DMS79 treated with DMSO at 0.1 percent for 48 hours (cell line): Measurements from ENCODE around the gene COL1A1.
A peak's percentile ranks its signal among the peaks of the same experiment; 100 is the strongest.

ENCODE experiments used
- DNase-seq: peaks from one replicate; lab custom pipeline; 2025; lab: John Stamatoyannopoulos, UW

The COL1A1 gene

DNA sequence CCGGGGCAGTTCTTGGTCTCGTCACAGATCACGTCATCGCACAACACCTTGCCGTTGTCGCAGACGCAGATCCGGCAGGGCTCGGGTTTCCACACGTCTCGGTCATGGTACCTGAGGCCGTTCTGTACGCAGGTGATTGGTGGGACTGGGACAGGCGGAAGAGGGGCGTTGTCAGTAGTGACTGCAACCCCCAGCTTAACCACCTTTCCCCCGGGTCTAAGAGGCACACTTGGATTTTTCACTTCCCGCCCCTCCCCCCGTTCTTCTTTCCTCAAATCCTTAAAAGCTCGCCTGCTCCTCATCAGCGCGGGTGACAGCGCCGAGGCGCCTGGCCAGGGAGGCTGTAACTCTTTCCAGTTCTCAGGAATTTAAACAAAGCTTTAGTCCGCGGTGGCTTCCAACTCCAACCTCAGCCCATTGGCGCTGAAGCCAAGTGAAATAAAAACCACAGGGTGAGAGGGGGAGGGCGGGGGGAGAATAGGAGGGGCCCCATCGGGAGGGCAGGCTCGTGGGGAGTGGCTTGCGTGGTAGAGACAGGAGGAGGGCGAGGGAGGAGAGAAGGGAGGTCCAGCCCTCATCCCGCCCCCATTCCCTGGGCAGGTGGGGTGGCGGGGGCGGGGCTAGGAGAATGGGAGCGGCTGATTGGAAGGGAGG is 1.5 kb downstream of the COL1A1 start:
- peak; percentile 62 for DNase-seq

DNA sequence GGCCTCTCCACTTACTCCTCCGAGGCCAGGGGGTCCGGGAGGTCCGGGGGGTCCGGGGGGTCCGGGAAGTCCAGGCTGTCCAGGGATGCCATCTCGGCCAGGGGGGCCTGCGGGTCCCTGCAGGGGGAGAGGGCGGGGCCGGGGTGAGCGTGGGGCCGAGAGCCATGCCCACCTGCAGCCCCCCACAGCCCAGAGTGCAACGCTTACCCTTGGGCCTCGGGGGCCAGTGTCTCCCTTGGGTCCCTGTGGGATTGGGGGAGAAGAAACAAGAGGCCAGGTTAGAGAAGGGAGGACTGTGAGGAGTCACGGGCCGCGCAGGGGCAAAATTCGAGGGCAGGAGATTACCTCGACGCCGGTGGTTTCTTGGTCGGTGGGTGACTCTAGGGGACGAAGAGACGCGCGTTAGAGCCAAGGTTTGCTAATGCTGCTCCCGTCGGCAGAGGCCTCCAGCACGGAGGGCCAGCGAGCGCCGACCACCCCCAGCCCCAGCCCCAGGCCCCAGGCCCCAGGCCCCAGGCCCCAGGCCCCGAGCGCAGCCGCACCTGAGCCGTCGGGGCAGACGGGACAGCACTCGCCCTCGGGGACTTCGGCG is 2.1 kb downstream of the COL1A1 start:
- no peak for DNase-seq

DNA sequence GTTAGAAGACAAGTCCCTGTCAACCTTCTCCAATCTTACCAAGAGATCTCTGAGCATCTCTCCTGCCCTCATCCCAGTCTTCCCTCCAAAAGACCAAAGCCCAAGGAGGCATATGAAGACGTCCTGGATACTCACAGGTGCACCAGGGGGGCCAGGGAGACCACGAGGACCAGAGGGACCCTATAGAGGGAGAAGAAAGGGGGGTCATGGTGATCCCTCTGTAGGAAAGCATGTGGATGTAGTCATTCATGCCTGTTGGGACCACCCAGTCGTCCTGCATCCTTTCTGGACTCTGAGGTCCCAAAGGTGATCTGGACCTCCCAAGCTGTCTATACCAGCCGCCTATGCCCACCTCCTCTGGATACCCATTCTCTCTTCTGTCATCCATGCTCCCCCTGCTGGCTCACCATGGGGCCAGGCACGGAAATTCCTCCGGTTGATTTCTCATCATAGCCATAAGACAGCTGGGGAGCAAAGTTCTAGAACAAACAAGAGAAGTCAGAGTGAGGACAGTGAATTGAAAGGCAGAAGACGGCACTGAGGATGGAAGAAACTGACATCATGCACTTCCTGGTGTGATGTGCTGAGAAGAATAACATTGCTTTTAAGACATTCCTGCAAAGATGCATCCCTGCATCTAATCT is 3.3 kb downstream of the COL1A1 start:
- DNase-seq = no peak

DNA sequence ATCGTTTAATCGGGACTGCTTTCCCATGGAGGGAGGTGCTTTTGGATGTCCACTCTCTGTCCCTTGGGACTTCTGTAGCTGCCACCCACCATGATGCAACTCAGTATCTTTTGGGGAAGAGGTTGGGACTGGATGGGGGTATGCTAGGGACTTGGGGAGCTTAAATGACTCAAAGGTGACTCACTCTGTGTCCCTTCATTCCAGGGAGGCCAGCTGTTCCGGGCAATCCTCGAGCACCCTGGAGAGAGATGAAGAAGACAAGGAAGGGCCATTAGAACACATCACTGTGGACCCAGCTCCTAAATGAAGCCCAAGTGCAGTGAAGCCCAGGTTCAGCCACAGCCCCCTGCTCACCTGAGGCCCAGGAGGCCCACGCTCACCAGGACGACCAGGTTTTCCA is 4.6 kb downstream of the COL1A1 start:
- no peak for DNase-seq

DNA sequence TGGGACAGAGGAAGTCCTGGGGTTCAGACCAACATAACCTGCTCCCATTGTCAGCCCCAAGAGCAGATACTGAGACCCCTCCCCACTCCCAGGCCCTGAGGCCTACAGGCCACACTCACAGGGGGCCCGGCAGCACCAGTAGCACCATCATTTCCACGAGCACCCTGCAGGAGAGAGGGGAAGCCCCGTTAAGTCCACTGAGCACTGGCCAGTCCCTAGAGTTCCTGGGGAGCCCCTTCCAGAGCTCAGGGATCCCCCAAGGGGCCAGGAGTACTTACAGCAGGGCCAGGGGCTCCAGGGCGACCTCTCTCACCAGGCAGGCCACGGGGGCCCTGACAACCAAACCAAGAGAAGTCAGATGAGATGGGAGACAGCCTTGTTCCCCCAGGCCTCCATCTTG is 5.4 kb downstream of the COL1A1 start:
- DNase-seq = no peak

DNA sequence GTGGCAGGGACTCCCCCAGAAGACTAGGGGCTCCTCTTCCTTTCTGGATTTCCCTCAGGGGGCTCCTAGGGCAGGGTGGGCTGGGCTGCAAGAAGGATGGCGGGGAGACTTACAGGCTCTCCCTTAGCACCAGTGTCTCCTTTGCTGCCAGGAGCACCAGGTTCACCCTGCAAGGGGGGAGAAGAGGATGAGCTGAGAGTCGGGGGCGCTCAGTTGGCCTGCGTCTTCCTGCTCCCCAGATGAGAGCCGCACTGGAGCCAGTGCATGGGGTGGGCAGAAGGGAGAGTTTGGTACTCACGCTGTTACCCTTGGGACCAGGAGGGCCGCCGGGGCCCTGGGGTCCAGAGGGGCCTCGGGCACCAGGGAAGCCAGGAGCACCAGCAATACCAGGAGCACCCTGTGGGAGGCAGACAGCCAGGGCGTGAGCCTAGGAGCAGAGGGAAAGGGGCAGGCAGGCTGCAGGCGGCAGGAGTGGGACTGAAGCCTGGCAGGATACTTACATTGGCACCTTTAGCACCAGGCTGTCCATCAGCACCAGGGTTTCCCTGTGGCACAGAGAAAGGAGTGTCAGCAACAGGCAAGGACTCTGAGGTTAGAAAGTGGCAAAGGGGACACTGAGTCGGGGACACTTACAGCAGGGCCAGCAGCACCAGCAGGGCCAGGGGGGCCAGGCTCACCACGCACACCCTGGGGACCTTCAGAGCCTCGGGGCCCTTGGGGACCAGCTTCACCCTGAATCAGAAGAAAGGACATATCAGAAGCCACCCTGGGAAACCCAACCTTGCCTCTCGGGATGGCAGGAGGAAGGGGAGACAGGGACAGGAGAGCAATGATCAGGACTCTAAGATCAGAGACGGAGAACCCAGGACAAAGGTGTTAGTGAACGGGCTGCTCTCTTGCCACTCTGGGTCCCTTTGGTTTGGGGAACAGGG is 6.2 kb downstream of the COL1A1 start:
- DNase-seq = no peak

DNA sequence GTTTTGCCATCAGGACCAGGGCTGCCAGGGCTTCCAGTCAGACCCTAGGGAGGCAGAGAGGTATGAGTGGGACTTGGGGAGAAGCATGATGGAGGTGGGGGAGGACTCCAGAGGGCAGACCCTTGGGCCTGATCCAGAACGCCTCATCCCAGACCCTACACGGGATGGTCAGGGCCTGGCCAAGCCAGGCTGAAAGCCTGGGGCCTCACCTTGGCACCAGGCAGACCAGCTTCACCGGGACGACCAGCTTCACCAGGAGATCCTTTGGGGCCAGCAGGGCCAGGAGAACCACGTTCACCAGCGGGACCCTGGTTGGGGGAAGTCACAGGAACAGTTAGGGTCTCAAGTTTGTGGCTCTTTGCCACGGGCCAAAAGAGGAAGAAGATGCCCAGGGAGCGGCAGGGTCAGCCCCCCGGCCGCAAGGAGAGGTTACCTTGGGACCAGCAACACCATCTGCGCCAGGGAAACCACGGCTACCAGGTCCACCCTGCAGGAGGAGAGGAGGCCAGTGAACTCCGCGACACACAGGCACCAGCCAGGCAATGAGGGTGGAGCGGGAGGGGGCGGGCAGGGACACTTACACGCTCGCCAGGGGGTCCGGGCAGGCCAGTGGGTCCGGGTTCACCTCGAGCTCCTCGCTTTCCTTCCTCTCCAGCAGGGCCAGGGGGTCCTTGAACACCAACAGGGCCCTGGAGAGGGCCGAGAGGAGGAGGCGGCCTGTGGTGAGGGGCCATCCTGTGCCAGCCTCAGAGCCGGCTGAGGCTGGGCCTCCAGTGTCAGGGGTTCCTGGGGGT is 7.1 kb downstream of the COL1A1 start:
- DNase-seq = no peak

DNA sequence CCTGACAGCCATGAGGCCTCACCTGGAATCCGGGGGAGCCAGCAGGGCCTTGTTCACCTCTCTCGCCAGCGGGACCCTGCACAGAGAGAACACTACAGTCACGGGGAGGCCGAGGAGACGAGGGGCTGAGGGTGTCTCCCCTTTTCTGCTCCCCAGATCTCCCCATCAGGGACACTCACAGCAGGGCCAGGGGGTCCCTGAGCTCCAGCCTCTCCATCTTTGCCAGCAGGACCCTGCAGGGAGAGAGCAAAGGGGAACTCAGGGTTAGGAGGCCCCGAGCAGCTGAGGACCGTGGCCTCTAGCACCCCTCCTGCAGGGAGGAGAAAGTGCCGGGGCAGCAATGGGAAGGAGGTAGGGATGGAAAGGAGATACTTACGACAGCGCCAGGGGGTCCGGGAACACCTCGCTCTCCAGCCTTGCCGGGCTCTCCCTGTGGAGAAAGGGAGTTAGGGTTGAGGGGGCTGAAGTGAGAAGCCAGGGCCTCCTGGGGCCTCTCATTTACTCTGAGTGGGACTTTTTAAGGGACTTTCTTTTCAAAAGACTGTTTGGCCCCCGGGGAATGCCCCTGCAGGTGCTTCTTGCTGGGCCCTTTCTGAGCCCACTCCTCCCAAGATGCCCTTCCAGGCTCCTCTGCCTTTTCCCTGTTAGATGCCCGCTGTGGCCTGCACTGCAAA is 8.7 kb downstream of the COL1A1 start:
- DNase-seq = no peak

DNA sequence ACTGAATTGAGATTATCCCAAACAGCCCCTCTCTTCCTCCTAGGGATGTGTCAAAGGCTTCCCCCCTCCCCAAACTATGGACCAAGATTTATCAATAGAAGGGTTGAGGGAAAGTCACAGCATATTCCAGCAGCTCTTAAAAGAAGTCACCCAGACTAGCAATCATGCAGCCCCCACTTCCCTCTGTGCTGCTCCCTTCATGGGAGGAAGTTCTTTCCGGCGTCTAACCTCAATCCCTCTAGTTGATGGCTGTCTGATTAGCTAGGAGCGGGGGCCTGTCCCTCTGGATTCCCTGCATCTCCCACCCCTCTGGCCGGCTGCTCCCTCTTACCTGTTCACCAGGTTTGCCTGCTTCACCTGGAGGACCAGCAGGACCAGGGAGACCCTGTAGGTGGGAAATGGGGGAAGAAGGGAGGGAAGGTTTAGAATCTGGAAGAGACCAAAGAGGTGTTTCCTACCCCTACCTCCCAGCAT is 9.2 kb downstream of the COL1A1 start:
- no peak for DNase-seq

DNA sequence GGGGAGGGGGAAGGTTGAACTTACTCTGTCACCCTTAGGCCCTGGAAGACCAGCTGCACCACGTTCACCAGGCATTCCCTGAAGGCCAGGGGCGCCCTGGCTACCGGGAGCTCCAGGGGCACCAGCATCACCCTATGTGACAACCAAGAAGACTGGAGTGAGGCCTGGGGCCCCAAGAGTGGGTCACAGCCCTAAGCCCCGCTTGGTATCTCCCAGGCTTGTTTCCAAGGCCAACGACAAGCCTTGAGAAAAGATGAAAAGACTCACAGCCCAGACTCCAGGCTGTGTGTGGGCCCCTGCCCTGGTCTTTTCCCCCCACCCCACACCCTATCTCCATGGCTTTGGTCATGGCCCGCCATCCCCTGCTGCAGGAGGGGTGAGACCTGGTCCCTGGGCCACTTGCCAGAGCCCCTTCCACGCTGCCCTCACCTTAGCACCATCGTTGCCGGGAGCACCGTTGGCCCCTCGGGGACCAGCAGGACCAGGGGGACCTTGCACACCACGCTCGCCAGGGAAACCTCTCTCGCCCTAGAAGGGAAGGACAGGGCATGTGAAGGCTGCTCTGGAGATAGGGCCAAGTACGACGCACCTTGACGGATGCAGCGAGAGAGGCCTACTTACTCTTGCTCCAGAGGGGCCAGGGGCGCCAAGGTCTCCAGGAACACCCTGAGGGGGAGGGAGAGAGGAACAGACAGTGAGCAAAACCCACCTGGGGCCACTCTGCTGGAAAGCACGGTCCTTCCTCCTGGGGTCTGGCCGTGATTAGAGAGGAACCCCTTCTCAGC is 9.9 kb downstream of the COL1A1 start:
- DNase-seq = no peak

DNA sequence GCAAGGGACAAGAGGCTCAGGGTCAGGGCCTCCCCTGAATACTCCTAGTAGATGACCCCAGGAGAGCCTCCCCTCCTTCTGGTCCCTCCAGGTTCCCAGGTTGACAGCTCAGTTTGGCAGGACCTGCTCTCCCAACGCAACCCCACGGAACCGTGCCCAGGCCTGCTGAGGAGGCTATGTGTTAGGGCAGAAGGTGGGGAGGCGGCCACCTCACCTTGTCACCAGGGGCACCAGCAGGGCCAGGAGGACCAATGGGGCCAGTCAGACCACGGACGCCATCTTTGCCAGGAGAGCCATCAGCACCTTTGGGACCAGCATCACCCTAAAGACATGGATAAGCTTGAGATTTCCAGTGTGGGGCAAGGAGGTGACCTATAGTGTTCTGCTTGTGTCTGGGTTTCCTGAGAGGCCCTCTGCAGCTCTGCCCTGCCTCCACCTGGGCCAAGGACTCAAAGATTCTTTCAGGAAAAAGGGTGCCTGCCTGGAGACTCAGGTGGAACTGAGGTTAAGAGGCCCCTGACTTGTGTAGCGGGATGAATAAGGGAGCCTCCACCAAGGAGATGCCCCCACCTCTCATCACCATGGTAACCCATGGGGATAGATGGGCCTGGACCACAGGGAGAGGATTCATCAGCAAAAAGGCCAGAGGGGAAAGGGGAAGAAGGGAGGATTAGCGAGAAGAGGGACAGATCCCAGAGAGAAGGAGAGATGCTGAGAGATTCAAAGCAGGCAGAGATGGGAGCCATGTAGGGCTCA is 10.7 kb downstream of the COL1A1 start:
- DNase-seq = no peak

DNA sequence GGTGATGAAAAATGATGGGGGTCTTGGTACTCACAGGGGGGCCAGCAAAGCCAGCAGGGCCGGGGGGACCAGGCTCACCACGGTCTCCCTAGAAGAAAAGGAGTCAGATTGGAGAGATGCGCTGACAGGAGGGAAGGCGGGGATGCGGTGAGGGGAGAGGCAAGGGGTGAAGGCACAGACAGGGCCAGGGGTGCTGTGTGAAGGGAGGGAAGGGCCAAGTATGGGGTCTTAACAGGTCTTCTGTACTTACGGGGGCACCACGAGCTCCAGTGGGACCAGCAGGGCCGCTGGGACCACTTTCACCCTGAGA is 11.2 kb downstream of the COL1A1 start:
- no peak for DNase-seq

DNA sequence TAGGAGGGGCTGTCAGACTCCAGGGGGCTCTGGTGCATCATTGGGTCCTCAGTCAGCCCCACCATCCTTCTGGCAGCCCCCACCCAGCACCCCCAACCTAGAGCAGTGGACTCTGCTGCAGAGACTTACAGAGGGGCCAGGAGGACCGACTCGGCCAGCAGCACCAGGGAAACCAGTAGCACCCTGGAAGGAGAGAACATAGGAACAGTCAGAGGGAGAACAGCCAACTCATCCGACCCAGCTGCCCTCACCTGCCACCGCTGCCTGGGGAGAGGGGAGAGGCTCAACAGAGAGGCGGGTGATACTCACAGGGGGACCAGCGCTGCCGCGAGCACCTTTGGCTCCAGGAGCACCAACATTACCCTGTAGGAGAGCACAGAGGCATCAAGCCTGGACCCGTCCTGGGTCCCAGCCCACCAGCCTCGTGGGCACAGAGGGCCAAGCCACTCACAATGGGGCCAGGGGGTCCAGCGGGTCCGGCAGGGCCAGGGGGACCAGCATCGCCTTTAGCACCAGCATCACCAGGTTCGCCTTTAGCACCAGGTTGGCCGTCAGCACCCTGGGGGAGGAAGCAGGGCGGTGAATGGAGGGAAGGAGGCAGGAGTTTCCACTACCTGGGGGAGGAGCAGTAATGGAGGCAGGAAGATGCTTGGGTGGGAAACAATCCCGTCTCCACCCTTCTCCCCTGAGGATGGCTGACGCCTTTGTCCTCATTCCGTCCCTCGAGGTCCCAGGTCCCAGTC is 11.7 kb downstream of the COL1A1 start:
- DNase-seq = no peak

DNA sequence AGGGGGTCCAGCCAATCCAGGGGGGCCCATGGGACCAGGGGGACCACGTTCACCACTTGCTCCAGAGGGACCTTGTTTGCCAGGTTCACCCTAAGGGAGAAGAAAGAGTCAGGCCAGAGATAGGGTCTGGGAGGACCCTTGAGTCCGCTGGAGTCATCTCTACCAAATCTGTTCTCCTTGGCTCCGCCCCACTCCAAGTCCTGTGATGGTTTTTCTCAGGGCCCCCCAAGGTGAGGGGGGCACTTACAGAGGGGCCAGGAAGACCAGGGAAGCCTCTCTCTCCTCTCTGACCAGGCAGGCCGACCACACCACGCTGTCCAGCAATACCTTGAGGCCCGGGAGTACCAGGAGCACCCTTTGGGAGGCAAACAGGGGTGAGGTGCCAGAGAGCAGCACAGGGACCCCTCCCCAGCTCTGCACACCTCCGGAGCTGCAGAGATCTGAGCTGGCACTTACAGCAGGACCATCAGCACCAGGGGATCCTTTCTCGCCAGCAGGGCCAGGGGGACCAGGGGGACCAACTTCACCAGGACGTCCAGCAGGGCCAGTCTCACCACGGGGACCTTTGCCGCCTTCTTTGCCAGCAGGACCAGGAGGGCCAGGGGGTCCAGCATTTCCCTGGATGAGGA is 12.4 kb downstream of the COL1A1 start:
- DNase-seq = no peak

DNA sequence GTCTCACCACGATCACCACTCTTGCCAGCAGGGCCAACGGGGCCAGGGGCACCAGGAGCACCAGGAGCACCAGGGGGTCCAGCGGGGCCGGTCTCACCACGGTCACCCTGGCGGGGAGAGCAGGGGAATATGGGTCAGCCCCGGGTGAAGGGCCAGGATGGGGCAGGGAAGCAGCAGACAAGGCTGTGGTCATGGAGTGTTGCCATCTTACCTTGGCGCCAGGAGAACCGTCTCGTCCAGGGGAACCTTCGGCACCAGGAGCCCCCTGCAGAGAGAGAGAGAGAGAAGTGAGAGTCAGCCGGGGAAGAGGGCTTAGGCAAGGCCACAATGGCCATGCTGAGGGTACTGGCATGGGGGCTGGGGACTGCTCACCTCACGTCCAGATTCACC is 12.9 kb downstream of the COL1A1 start:
- no peak for DNase-seq

DNA sequence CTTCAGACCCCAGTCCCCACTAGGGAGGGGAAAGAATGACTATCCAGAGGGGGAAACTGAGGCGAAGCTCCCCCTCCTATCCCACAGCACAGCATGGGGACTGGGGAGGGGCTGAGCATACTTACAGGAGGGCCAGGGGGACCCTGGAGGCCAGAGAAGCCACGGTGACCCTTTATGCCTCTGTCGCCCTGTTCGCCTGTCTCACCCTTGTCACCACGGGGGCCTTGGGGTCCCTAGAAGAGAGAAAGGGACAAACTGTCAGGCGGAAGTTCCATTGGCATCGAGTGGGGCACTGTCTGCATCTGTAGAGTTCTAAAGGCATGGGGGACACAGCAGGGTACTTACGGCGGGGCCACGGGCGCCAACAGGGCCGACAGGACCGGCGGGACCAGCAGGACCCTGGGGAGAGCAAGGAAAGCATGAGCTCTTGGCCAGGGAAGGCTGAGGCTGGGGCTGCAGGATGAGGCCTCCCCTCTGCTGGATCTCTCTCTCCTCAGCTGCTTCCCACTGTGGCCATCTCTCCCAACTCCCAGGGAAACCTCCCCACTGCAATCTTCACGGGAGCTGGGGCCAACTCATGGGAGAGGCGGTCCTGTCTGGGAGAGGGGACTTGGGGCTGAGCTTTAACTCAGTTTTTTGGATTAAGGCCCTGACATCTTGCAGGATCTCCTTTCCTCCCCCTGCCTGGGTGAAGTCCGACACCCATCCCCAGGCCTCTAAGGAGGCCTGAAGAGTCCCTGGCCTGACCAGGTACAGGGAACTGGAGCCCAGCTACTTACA is 13.5 kb downstream of the COL1A1 start:
- no peak for DNase-seq

DNA sequence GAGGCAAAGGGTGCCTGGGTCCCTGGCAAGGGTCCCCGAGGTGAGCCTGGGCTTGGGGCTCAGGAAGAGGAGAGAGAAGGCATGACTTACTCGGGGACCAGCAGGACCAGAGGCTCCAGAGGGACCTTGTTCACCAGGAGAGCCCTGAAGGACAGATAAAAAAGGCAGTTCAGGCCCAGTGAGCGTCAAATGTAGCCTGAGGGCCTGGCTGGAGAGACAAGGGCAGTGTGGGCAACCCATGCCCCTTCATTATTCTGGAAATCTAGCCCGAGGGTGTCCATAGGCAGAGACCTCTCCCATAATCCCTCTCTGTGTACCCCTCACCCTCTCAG is 14.1 kb downstream of the COL1A1 start:
- no peak for DNase-seq
